Stimulated activated CD4-positive, alpha-beta T cell treated with anti-CD3 and anti-CD28 coated beads, Interleukin-15, amount 100 ng/mL, for 48 hours (primary cell): Measurements from ENCODE around the gene RPUSD3.

Experiments used
- DNase-seq, 2 donors: peaks; one replicate each; pipeline ENCODE4 v3.0.0-alpha.2; 2020; ENCODE audit warnings: low read depth in 2 of 2

The RPUSD3 gene

DNA sequence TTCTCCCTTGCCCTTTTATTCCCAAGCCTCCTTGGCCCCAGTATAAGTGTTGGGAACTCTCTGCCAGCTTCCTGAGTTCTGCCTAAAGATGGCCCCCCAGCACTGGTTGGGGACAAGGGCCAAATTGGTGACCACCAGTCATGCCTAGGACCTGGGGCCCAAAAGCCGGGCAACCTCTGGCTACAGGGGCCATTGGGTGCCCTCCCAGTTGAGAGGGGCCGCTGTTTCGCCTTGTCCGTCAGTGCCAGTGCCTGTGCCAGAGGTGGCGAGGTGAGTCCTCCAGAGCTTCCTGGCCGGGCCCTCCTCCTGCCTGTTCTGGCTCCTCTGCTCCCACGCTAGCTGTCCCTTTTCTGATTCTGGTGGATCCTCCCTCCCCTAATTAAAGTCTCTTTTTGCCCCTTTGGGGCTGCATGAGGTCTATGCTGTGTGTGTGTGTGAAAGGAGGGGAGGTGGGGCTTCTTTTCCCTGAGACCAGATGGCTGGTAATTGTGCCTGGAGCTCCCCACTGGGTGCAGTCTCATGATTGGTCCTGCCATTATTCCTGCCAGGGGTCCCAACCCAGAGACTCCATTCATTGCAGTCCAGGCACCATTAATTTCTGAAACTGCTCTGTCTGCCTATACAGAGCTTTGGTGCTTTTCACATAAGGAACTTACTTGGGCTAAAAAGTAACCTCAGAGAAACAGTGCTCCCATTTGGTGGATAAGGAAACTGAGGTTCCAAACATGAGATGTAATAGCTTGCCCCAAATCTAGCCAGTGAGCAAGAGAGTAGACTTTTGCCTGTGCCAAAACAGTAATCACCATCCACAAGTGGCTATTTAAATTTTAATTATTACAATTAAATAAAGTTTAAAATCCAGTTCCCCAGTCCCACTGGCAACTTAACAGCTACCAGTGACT is 36.9 kb downstream of the RPUSD3 start:
- no peak for DNase-seq

DNA sequence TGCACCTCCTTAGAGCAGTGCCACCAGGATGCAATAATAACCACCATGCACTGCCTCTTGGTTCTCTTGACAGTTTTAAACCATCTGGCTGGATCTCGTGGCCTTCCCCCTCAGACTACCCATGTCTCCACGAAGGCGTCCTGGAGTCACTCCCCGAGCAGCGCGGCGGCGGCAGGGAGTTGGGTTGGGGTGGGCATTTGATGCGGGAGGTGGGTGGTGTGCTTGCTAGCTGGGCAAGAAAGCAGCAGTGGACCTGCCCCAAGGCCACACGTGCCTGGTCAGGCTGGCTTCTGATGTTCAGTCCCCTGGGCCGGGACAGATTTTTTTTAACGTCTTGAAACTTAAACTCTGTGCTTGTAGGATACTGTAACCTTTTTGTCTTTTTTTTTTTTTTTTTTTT is 37.7 kb downstream of the RPUSD3 start:
- no peak for DNase-seq

DNA sequence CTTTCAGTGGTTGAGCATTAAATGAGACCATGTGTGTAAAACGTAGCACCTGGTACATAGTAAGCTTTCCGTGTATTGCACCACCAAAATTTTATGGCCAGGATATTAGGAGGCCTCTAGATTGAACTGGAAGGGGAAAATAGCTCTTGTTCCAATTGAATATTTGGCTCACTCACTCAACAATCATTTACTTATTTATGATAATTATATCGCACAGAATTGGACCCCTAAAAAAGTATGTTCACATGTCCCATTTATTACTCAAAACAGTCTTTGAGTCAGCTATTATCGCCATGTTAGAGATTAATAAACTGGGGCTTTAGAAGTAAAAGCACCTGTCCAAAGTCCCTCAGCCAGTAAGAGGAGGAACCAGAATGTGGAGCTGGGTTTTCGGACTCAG is 38.8 kb downstream of the RPUSD3 start:
- DNase-seq, result no peak

DNA sequence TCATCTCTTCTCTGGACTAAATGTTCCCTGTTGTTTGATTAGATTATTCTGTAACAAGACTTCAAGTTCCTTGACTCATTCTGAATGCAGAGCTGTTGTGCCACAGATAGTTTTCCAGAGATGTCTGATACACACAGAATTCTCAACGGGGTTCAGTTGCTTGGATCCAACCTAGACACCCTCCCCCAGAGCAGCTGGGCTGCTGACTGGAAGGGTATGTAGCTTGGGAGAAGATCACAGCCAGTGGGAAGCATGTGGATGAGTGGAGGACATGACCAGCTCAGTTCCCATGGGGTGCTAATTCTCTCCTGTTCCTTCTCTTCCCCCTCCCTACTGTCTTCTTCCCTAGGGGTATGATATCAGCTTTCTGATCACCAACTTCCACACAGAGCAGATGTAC is 40.3 kb downstream of the RPUSD3 start:
- no peak for DNase-seq

DNA sequence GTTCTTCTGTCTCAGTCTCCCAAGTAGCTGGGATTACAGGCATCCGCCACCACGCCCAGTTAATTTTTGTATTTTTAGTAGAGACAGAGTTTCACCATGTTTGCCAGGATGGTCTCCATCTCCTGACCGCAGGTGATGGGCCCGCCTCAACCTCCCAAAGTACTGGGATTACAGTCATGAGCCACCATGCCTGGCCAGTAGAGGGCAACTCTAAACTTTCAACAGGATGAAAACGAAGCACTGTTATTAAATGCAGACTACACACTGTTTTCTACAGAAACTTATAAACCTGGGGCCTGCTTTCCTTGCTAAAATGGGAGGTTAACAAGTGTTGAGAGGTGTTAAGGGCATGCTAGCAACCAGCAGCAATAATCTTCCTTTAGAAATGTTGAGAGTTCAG is 43.3 kb downstream of the RPUSD3 start:
- no peak for DNase-seq

DNA sequence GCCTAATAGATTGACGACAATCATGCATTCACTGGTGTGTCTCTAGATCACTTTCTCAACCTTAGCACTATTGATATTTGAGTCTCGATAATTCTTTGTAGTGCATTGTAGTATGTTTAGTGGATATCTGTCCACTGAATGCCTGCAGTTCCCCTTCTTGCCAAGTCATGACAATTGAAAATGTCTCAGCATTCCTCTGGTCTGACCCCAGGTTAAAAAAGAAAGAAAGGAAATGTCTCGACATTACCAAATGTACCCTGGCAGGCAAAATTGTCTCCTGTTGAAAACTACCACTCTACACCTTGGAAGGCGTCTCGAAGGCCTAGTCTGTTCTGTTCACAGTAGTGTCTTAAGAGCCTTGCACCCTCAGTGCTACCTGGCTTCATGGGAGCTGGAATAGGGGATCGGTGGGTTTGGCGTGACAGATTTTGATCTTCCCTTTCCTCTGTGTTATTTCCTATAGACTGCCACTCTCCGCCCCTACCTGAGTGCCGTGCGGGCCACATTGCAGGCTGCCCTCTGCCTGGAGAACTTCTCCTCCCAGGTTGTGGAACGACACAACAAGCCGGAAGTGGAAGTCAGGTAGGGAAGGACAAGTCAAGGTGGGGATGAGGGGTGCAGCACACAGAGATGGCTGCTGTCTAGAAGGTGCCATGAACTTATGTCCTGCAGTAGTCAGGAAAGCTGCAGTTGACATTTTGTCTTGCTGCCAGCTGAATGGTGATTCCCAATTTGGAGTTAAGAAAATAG is 46.4 kb downstream of the RPUSD3 start:
- DNase-seq, result no peak

DNA sequence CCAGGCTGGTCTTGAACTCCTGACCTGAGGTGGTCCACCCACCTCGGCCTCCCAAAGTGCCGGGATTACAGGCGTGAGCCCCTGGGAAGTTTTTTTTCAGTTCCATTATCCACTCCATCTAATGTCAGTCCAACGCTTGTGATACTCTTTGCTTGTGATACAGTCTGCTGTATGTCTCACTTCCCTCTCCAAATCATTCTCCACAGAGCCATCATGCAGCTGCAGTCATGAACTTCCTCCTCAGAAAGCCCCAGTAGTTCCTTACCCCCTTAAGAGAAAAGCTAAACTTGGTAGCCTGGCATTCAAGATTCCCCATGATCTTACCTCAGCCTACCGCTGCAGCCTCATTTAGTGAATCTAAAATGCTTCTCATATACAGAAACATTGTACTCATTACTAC is 48.6 kb downstream of the RPUSD3 start:
- DNase-seq, result no peak

DNA sequence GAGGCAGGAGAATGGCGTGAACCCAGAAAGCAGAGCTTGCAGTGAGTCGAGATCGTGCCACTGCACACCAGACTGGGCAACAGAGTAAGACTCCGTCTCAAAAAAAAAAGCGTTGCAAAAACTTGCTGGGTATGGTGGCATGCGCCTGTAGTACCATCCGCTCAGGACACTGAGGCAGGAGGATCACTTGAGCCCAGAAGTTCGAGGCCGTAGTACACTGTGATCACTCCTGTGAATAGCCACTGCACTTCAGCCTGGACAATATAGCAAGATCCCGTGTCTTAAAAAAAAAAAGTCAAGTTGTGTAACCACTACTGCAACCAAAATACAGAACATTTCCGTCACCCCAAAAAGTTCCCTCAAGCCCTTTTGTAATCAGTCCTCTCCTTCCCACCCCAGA is 49.4 kb downstream of the RPUSD3 start:
- DNase-seq, result no peak

DNA sequence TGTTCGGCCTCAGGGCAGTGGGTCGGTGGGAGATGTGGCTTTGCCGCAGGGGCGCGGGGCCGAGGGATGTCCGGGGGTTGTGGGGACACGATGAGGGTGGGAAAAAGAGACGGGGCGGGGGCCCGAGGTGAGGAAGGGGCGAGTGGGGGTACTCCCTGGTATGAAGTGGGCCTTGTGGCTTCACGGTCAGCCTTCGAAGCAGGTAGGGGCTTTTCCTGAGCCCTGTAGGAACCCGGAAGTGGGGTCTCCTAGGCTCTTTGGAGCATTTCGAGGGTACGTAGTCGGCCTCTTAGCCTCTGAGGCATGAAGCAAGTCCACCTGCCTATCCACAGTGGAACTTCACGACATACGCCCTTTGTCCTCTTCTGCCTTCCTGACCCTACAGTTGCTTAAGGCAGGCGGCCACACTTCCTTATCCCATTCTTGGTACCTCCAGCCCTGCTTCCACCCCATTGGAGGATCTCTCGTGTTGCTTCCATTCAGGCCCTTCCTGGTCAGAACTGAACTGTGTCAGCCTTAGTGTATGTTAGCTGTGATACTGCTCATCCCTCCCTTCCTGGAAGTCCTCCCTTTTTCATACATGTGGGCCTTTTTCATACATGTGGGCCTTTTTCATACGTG is 50.5 kb downstream of the RPUSD3 start:
- DNase-seq, result no peak

DNA sequence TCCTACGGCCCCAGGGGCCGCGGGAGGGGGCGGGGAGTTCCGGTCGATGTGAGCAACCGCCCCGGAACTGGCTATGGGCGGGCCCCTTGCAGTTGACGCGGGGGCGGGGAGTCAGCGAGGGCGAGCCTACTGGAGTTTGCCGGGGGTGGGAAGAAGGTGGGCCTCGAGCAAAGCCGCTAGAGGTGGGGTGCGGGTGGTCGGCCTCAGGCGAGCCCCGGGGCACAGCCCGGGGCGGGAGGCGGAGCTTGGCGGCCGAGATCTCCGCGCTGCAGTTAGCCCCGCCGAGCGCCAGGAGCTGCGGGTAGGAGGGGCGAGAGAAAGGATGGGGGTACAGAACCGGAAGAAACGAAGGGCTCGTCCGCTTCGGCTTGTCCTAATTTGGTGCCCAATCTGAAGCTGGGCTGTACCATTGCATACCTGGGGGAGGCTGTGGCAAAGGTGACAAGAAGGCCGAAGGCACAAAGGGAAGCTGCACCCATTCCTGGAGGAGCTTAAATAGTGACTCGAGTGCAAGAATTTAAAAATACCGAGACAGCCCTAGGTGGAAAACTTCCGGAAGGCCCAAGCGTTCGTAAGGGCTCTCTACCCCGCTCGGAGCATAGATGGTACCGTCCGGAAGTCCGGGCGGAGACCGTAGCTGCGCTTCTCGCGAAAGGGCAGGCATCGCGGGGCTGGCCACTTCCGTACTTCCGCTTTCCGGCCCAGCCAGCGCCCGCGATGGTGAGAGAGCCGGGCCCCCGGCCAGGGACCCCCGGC is 51.2 kb downstream of the RPUSD3 start, which contains the start of the genes ARPC4 and TADA3:
TSS of gene ARPC4 (plus strand) at position 678 of the 756 bp plus-strand sequence. CDS start at position 718, 40 bp downstream.
TSS of gene TADA3 (minus strand) at position 69 of the 756 bp plus-strand sequence. CDS start 1,007 bp downstream, outside the sequence.
- peak; percentile 84 to 90 for DNase-seq

DNA sequence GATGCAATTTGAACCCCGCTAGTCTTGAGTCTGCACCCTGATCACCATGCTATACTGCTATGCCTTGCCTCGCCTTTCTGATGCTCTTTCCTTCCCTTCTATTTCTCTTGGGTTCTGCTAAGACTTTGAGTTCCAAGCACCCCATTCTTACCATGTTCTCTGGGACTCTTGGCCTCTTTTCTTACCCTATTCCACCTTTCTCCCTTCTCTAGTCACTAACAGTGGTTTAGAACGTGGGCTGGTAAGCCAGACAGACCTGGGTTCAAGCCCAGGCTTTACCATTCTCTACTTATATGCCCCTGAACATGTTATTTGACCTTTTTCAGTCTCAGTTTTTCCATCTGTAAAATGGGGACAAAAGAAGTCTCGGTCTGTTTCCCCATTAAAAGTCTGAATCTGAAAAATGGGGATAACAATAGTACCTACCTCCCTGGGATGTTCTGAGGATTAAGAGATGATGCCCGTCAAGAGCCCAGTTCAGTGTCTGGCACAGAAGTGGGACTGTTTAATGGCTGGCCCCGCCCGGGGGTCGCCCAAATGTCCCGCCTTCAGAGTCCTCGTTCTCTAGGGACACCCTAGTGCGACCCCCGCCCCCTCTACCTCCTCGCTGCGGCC is 51.9 kb downstream of the RPUSD3 start:
- no peak for DNase-seq

DNA sequence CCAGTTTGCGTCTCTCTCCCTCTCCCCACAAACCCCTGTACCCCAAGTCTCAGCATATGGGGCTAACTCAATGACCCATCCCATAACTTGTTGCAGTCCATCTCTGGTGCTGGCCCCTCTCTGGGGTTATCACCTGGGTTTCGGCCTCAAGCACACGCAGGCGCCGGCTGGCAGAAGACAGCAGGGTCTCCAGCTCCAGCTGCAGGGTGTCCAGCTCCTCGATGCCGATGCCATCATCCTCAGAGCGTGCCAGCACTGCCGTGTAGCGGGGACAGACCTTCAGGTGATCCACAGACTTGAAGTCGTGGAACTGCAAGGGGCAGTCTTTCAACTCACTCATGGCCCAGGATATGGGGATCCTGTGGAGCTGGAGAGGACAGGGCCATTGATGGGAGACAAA is 52.7 kb downstream of the RPUSD3 start:
- DNase-seq, result no peak
